ENCODE results near the gene EEF1A2.
A peak's percentile ranks its signal among the peaks of the same experiment; 100 is the strongest.

EEF1A2 gene

DNA sequence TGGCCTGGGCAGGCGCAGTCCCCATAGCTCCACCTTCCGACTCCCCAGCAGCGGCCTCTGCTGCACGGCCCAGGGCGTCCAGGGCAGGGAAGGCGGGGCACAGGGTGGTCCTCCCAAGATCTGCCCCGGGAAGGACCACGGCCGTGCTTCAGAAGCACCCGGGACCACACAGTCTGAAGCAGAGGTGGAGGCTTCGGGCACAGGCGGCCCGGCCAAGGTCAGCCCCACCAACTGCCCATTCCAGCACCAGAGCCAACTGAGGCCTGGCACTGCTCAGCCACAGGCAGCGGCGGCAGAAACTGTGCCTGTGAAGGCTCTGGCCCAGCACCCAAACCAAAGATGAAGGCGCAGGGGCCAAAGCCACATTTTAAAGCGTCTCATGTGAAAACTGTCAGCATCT, 47.1 kb downstream of the EEF1A2 start:
- Mint-ChIP-seq H3K27me3 (peaks cover 17% of the 10 kb centered on the region), H3K4me3 (no peak overlapping the region), H3K9me3 (no peaks in the 10 kb centered on the region), H3K4me1 (peaks cover 3% of the 10 kb centered on the region), H3K36me3 (no peaks in the 10 kb centered on the region), H3K27ac (no peak overlapping the region)

DNA sequence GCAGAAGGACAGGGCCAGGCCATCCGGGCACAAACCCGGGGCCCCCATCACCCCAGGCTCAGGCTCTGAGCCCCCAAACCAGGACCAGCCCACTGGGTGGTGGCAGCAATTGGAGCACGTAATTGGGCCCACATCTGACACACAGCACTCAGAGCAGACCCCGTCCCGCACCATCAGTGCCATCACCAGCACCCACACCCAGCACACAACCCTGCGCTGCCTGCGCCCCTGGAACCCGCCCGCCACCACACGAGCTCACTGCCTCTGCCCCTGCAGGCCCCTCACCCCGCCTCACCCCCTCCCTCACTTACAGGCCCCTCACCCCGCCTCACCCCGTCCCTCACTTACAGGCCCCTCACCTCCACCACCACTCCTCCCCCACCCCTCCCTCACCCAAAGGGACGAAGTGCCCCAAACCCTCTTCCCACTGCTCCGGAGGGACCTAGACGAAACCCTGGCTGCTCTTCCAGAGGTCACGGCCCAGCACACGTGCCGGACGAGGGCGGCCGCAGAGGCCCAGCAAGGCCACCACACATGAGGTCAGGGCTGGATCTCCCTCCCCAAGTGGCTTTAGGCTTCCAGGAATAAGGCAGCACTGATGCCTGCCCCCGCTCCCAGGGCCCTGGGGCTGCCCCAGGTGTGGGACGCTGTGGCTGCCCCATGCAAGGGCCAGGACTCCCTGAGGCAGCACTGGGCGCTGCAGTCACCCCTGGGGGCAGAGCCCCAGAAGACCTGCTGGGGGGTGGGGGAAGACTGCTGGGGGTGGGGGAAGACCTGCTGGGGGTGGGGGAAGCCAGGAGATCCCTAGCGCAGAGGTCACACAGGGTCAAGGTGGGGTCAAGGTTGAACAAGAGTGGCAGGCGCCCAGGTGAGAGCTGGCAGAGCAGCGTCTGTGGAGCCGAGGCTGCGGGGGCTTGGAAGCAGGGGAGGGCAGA, 48.8 kb downstream of the EEF1A2 start:
- peaks cover 3% of the 10 kb centered on the region for H3K4me1 Mint-ChIP-seq
- H3K27me3 Mint-ChIP-seq, result peaks cover 11% of the 10 kb centered on the region
- H3K36me3 Mint-ChIP-seq, result no peaks in the 10 kb centered on the region
- no peak overlapping the region for H3K27ac Mint-ChIP-seq
- H3K9me3 Mint-ChIP-seq, result no peaks in the 10 kb centered on the region
- H3K4me3 Mint-ChIP-seq, result no peak overlapping the region

DNA sequence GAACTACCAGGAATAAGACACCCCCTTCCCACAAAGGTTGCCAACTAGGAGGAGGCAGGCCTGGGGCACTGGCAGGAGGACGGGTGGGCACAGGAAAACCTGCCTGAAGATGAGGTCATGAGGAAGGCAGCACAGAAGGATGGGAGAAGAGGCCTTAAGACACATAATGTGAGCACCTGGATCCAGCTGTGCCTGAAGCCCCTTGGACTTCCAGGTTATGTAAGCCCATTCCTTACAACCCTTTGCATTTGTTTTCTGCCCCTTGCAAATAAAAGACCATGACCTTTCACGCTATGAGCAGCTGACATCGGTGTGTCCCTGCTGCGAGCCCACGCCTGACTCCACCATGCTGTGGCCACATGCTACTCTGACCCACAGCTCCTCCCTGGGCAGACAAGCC, 49.9 kb downstream of the EEF1A2 start:
- no peak overlapping the region for H3K27ac Mint-ChIP-seq
- H3K9me3 Mint-ChIP-seq, result no peaks in the 10 kb centered on the region
- peaks cover under 1% of the 10 kb centered on the region for H3K4me1 Mint-ChIP-seq
- no peaks in the 10 kb centered on the region for H3K36me3 Mint-ChIP-seq
- peaks cover 6% of the 10 kb centered on the region for H3K27me3 Mint-ChIP-seq
- no peak overlapping the region for H3K4me3 Mint-ChIP-seq

DNA sequence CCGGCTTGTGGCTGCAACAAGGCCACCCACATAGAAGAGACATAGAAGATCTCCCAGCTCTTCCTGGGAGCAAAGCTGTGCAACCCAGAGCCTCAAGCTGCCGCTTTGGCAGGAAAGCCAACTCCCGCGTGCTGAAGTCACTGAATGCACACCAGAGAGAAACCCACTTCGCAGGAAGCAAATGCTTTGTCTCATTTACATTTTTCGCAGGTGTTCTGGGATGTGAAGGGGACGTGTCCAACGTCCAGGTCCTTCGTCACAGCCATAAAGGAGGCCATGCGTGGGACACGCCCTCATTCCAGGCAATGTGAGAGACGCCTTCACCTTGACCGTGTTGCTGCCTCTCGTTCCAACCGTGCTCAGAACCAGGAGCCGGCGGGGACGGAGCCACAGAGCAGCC, 50.9 kb downstream of the EEF1A2 start:
- Mint-ChIP-seq H3K9me3 (no peaks in the 10 kb centered on the region), H3K4me3 (no peak overlapping the region), H3K36me3 (no peaks in the 10 kb centered on the region), H3K4me1 (no peaks in the 10 kb centered on the region), H3K27ac (no peak overlapping the region), H3K27me3 (peaks cover 6% of the 10 kb centered on the region)

DNA sequence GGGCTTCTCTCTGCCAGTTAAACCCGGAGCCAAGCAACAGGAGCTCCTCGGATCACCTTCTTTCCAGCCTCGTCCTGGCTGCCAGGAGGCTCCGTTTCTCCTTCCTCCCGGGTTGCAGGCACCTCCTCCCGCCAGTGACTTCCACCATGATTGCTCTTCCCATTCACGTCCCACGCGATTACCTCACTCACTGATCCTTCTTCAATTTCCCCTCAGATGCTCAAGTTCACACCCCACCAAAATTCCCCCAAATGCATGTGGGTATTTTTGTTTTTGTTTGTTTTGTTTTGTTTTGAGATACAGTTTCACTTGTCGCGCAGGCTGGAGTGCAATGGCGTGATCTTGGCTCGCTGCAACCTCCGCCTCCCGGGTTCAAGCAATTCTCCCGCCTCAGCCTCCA, 51.6 kb downstream of the EEF1A2 start:
- Mint-ChIP-seq H3K4me3 (no peak overlapping the region), H3K9me3 (no peaks in the 10 kb centered on the region), H3K27ac (no peak overlapping the region), H3K36me3 (no peaks in the 10 kb centered on the region), H3K27me3 (peaks cover 6% of the 10 kb centered on the region), H3K4me1 (peaks cover under 1% of the 10 kb centered on the region)

DNA sequence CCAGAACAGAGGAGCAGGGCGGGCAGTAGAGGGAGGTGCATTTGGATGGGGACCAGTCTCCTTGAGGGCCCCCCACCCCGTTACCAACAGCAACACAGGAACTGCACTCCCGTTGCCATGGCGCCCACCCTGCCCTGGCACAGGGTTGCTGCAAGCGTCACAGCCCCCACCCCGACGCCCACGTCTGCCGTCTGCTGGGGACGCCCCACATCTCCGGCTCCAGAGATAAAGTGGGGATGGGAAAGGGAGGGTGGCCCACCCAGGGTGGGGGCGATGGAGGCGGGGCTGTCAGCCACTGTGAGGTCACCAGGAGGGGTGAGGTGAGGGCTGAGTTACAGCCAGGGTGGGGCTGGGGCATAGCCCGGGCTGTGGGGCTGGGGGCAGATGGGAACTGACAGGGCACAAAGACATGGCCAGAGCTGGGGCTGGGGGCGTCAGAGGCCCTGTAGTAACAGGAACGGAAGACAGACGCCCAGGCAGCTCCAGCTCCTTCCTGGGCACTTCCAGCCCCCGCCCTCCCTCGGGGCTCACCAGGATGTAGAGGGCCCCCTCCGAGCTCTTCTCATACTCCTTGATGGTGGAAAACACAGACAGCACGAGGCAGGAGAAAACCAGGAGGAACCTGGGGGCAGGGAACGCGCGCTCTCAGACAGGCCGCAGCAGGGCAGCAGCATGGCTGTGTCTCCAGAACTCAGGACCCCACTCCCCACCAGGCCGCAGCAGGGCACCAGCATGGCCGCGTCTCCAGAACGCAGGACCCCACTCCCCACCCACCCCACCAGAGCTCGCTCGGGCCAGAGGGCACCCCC, 52.5 kb downstream of the EEF1A2 start:
- H3K4me3 Mint-ChIP-seq, result no peak overlapping the region
- H3K27me3 Mint-ChIP-seq, result peaks cover 6% of the 10 kb centered on the region
- no peaks in the 10 kb centered on the region for H3K36me3 Mint-ChIP-seq
- no peak overlapping the region for H3K27ac Mint-ChIP-seq
- peaks cover 10% of the 10 kb centered on the region for H3K4me1 Mint-ChIP-seq
- H3K9me3 Mint-ChIP-seq, result no peaks in the 10 kb centered on the region

DNA sequence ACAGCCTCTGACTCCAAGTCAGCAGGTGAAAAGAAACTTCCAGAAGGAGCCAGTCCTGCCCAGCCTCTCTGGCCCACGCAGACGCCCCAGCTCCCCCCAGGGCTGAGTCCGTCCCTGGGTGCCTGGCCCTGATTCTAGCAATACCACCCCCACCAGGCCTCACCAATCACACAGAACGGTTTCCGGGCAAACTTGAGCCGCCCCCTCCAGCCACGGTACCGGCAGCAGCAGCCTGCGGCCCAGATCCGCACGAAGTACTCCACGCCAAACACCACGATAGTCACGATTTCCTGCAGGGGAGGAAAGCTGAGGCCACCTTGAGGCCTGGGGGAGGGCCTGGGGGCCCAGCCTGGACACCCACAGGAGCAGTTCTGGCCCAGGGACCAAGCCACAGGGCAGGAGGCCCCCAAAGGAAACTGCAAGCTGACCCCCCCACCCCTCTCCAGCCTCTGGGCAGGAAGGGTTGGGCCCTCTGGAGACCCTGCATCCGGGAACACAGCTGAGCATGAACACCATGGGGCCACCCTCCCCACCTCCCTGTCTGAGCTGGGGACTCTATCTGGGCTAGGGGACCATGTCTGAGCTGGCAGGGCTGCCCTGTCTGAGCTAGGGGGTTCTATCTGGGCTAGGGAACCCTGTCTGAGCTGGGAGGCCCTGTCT, 53.7 kb downstream of the EEF1A2 start:
- Mint-ChIP-seq H3K4me3 (no peak overlapping the region), H3K9me3 (no peaks in the 10 kb centered on the region), H3K36me3 (no peaks in the 10 kb centered on the region), H3K4me1 (peaks cover 14% of the 10 kb centered on the region), H3K27ac (no peak overlapping the region), H3K27me3 (peaks cover 6% of the 10 kb centered on the region)

DNA sequence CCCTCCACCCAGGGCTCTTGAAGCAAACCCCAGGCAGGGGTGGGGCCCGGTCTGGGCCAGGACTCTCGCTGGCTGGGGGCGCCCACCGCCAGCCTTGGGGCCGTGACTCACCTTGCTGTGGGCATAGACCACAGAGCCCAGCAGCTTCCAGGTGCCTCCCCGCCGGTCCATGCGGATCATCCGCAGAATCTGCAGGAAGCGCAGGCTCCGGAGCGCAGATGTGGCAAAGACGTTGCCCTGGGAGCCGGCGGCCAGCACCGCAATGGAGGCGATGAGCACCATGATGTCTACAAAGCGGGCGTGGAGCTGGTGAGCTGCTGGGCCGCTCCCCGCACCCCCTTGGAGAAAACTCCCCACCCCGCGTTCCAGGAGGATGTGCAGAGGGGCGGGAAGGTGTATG, 54.3 kb downstream of the EEF1A2 start:
- H3K9me3 Mint-ChIP-seq, result no peaks in the 10 kb centered on the region
- H3K4me3 Mint-ChIP-seq, result no peak overlapping the region
- H3K4me1 Mint-ChIP-seq, result peaks cover 14% of the 10 kb centered on the region
- H3K27me3 Mint-ChIP-seq, result peaks cover 6% of the 10 kb centered on the region
- no peaks in the 10 kb centered on the region for H3K36me3 Mint-ChIP-seq
- no peak overlapping the region for H3K27ac Mint-ChIP-seq

DNA sequence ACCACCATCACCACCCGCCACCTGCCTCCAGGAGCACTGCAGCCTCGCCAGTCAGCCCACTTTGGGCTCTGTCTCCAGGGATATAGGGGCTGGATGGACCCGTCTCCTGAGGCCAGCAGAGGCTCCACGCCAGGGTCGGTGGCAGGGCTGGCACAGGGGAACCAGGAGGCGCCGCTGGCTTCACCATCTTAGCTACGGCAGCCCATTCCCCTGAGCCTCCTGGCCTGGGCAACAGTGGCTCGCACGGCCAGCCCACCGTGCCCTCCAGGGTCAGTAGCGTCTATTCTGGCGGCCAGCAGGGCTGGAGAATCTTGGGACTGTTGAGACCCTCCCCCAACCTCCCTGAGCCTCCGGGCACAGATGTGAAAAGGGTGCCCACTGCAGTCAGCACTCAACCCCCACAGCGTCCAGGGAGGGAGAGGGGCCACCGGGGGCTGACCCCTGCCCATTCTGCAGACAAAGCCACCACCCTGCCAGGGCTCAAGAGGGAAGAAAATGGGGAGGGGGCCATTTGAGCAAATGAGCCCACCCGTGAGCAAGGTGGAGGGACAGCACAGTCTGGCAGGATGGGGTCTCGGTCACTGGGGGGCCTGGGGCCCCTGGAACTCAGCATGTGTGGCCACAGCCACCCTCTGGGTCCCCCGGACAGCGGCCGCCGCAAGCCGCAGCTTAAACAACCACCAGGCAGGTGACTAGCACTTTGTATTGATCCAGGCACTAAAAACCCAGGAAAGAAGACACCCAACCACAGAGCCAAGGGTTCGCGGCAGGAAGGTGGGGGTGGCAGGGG, 55.1 kb downstream of the EEF1A2 start:
- Mint-ChIP-seq H3K36me3 (no peaks in the 10 kb centered on the region), H3K4me3 (no peak overlapping the region), H3K27ac (no peak overlapping the region), H3K9me3 (no peaks in the 10 kb centered on the region), H3K4me1 (peaks cover 14% of the 10 kb centered on the region), H3K27me3 (peaks cover 6% of the 10 kb centered on the region)

DNA sequence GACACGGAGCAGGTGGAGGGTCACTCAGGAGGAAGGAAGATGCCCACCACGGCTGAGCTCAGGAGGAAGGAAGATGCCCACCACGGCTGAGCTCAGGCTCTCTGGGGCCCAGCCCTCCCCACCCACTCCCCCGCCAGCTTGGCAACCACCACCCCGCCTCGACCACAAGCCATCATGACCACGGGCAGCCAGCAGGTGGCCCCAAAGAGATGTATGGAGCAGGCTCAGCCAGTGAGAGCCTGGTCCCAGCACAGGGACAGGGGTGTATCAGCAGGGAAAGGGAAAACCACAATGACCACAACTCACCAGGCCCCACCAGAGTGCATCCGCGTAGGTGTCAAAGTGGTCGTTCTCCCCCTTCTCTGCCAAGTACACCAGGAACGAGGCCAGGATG, 56.8 kb downstream of the EEF1A2 start:
- H3K9me3 Mint-ChIP-seq, result no peaks in the 10 kb centered on the region

DNA sequence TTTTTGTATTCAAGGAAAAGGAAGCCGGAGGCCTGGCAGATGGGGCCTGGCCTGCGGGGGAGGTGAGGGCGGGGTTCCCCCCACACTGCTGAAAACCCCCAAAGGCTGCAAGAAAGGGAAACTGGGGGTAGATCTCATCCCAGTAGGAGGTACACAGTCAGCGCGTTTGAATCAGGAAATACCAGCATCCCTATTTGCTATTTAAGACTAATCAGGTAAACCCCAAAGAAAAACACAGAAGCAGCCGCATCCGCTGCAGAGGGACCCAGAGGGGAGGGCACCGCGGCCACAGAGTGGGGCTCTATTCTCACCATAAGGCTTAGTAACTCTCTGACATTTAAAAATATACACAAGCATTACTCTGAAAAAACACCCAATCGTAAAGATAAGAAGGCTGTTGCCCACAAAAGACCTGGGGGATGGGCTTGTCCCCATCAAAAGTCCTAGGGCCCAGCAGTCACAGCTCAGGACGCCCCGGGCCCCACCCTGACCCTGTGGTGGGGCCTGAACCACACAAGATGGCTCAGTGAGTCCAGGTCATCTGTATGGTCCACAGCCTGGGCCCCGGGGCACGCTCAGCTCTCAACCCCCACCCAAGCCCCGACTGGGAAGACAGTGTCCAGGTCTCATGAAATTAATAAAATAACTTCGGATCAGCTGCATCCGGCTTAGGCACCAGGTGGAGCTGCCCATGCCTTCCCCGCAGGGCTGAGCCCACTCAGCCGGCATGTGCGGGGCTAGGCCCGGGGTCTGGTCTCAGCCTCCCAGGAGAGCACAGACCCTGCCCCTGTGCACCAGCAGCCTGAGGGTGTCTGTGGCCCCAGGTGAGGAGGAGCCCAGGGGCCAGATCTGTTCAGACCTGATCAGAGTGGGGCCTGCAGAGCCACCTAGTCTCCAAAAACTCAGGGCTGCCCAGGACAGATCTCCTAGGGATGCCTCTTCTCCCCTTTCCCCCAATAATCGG, 57.5 kb downstream of the EEF1A2 start:
- no peaks in the 10 kb centered on the region for H3K27me3 Mint-ChIP-seq
- H3K4me3 Mint-ChIP-seq, result peak overlapping the region; percentile 74
- H3K36me3 Mint-ChIP-seq, result no peaks in the 10 kb centered on the region
- H3K9me3 Mint-ChIP-seq, result no peaks in the 10 kb centered on the region
- peaks cover 14% of the 10 kb centered on the region for H3K4me1 Mint-ChIP-seq
- peak overlapping the region; percentile 46 for H3K27ac Mint-ChIP-seq

More for the DNA sequence above, 56.8 kb downstream of the EEF1A2 start:
- H3K27ac Mint-ChIP-seq, result no peak overlapping the region
- H3K4me3 Mint-ChIP-seq, result no peak overlapping the region
- H3K36me3 Mint-ChIP-seq, result no peaks in the 10 kb centered on the region
- peaks cover 14% of the 10 kb centered on the region for H3K4me1 Mint-ChIP-seq
- peaks cover under 1% of the 10 kb centered on the region for H3K27me3 Mint-ChIP-seq

DNA sequence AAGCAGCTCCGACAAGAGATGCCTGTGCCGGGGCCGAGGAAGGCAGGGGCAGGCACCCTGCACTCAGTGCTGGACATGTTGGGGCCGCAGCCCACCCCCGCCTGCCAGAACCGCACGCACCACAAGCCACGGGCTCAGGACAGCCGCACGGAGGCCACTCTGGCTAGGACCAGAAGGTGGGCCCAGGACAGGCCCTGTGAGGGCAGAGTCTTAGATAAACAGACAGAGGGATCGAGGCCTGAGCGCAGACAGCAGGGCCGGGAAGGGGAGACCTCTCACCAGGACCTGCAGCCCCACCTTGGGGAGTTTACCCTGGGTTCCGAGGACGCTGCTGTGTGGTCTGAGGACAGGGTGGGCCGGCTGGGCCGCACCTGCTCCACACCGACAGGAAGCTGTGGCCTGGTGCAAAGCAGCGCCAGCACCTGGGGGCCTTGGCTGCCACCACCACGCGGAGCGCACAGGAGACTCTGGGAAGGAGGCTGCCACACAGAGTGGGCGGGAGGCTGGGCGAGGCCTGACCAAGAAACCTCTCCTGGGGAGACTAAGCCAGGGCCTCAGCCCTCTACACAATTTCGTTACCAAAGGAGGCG, 58.4 kb downstream of the EEF1A2 start:
- Mint-ChIP-seq H3K4me1 (peaks cover 14% of the 10 kb centered on the region), H3K4me3 (no peak overlapping the region), H3K27ac (no peak overlapping the region), H3K36me3 (no peaks in the 10 kb centered on the region), H3K9me3 (no peaks in the 10 kb centered on the region), H3K27me3 (no peaks in the 10 kb centered on the region)

DNA sequence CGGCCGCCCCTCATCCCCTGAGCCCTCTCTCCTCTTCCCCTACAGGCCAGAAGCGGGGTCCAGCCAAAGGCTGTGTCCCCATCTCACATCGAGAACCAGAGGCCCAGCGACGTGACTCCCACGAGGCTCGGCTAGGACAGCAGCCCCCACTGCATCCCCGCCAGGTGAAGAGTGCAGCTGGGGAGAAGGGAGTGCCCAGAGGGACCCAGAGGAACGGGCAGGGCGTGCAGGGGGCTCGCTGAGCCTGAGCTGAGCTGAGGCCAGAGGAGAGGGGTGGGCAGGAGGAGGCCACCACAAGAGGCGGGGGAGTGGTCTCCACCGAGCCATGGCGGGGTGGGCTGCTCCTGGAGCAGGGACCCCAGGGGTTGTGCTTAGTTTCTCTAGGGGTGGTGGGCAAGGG, 59.0 kb downstream of the EEF1A2 start:
- Mint-ChIP-seq H3K36me3 (no peaks in the 10 kb centered on the region), H3K27me3 (no peaks in the 10 kb centered on the region), H3K4me3 (no peak overlapping the region), H3K4me1 (peaks cover 17% of the 10 kb centered on the region), H3K27ac (no peak overlapping the region), H3K9me3 (no peaks in the 10 kb centered on the region)

DNA sequence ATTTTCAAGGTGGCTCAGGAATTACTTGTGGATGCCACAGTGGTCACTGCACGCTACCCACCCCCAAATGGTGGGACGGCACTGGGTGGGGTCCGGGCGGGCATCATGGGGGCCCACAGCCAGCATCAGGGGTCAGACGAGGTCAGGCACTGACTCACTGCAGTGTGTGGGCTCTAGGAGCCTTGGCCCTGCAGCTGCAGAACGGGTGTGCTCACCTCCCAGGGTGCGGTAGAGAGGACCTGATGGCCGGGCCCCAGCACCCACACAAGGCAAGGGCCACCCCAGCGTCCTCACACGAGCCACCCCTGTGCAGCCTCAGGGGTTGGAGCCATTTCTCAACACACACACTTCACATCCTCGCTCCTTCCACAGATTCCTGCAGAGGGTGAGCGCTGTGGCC, 60.8 kb downstream of the EEF1A2 start:
- Mint-ChIP-seq H3K4me3 (no peak overlapping the region), H3K27ac (no peak overlapping the region), H3K27me3 (no peaks in the 10 kb centered on the region), H3K9me3 (no peaks in the 10 kb centered on the region), H3K36me3 (no peaks in the 10 kb centered on the region), H3K4me1 (peaks cover 22% of the 10 kb centered on the region)
